ENCODE results near the gene RMC1.

Gene RMC1

GRCh38 chr18:23580677-23581367 is 77.5 kb downstream of the RMC1 start:
- DNase-seq (ENCODE audit: low read depth in 4 of 4, low spot score in 1 of 4): no peak

Data from stimulated activated CD4-positive, alpha-beta T cell treated with anti-CD3 and anti-CD28 coated beads, Interleukin-1b, Interleukin-23, amount 100 ng/mL, for 24 hours (primary cell).